ENCODE results near the gene LSM7. TPM values are rescaled to one million over a fixed set of nuclear protein-coding genes. Genes with fewer than 3 reads are reported as not detected.

Gene LSM7
- total RNA-seq, 6 donors from 2014 or later, result 58.6 to 127 (median 89.8) TPM

DNA sequence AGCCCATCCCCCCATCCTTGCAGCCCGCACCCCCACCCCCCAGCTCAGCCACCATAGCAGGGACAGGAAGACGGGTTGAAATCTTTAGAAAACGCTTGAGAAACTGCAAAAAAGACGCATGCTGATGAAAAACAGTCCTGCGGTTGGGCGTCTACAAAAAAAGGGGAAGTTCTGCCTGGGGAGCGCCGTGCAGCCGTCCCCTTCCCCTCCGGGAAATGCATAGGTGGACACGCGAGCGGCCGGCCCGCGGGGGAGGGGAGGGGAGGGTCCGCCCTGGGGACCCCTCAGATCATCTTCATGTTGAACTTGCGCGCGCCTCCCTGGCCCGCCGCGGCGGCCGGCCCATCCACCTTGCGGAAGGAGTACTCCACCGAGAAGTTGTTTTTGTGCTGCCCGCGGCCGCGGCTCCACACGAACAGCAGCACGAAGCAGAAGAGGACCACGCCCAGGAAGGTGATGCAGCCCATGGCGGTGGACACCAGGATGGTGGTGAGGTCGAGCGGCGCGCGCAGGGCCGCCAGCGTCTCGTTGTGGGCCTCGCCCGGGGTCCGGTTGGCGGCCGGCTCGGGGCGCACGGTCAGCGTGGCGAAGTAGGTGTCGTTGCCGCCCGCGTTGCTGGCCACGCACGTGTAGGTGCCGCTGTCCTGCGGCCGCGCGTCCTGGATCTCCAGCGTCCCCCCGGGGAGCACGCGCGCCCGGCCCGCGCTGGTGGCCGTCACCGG, 38.5 kb downstream of the LSM7 start:
- Histone ChIP-seq H3K27ac (peak overlapping the region; percentile 86 to 87 (median 87)), H3K4me3 (peak overlapping the region in 3 of 4 donors; percentile 47 to 59 (median 51)), H3K4me1 (peaks cover 23 to 42% (median 39%) of the 10 kb centered on the region in 4 donors), H3K9me3 (no peaks in the 10 kb centered on the region), H3K27me3 (peaks cover 0 to 30% (median 22%) of the 10 kb centered on the region in 4 donors), H3K36me3 (no peaks in the 10 kb centered on the region)
- DNase-seq, result peak; percentile 70 to 92
- 1% methylated on average over 22 to 35 of the region's 74 CpGs for WGBS, 2 donors
- TF ChIP-seq EP300 (IDR thresholded peaks at IDR 0.05) (no peak), POLR2A (IDR thresholded peaks at IDR 0.05) (peak in 2 of 4 donors; percentile 26 to 34), POLR2AphosphoS5 (IDR thresholded peaks at IDR 0.05) (peak in 1 of 2 donors; percentile 6)
- ATAC-seq (ENCODE audit: low FRiP score in 2 of 2), result peak; percentile 50 to 60

DNA sequence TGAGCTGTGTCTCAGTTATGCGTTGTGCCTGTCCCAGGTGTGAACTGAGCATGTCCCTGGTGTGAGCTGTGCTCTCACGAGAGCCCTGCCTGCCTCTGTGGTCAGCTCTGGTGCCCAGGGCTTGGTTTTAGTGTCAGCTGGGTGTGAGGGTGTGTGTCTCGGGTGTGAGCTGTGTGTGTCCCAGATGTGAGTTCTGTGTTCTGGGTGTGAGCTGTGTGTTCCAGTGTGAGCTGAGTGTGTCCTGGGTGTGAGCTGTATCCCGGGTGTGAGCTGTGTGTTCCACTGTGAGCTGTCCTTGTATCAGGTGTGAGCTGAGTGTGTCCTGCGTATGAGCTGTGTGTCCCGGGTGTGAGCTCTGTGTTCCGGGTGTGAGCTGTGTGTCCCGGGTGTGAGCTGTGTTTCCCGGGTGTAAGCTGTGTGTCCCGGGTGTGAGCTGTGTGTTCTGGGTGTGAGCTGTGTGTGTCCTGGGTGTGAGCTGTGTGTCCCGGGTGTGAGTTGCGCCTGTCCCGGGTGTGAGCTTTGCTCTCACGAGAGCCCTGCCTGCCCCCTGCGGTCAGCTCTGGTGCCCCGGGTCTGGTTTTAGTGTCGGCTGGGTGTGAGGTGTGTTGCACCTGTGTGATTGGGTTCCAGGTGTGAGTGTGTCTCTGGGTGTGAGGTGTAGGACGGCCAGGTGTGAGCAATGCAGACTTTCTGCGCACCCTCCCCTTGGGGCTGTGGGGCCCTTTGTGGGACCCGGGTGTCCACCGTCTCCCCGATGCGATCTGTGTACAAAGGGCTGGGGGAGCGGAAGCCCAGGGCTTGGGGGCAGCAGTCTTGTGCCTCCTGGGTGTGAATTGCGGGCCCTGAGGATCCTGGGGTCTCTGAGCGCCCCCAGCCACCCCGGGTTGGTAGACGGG, 39.3 kb downstream of the LSM7 start:
- H3K27me3 ChIP-seq, result peaks cover 0 to 30% (median 22%) of the 10 kb centered on the region in 4 donors
- ATAC-seq (ENCODE audit: low FRiP score in 2 of 2), result peak in 1 of 2 donors; percentile 27
- DNase-seq, result no peak
- H3K9me3 ChIP-seq, result no peaks in the 10 kb centered on the region
- 33 to 54% methylated on average over 9 to 28 of the region's 28 CpGs for WGBS, 2 donors
- H3K36me3 ChIP-seq, result no peaks in the 10 kb centered on the region
- peak overlapping the region in 3 of 4 donors; percentile 47 to 59 (median 51) for H3K4me3 ChIP-seq
- TF ChIP-seq, protein P1, sequence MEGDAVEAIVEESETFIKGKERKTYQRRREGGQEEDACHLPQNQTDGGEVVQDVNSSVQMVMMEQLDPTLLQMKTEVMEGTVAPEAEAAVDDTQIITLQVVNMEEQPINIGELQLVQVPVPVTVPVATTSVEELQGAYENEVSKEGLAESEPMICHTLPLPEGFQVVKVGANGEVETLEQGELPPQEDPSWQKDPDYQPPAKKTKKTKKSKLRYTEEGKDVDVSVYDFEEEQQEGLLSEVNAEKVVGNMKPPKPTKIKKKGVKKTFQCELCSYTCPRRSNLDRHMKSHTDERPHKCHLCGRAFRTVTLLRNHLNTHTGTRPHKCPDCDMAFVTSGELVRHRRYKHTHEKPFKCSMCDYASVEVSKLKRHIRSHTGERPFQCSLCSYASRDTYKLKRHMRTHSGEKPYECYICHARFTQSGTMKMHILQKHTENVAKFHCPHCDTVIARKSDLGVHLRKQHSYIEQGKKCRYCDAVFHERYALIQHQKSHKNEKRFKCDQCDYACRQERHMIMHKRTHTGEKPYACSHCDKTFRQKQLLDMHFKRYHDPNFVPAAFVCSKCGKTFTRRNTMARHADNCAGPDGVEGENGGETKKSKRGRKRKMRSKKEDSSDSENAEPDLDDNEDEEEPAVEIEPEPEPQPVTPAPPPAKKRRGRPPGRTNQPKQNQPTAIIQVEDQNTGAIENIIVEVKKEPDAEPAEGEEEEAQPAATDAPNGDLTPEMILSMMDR (IDR thresholded peaks at IDR 0.05), result no peak
- TF ChIP-seq EP300 (IDR thresholded peaks at IDR 0.05) (no peak), POLR2AphosphoS5 (IDR thresholded peaks at IDR 0.05) (no peak), POLR2A (IDR thresholded peaks at IDR 0.05) (no peak)
- H3K27ac ChIP-seq, result peak overlapping the region; percentile 86 to 87 (median 87)
- peaks cover 22 to 34% (median 32%) of the 10 kb centered on the region in 4 donors for H3K4me1 ChIP-seq

- Histone ChIP-seq H3K4me3 (no peak overlapping the region), H3K27me3 (peaks cover 0 to 30% (median 22%) of the 10 kb centered on the region in 4 donors), H3K27ac (peak overlapping the region; percentile 86 to 87 (median 87)), H3K9me3 (no peaks in the 10 kb centered on the region), H3K36me3 (no peaks in the 10 kb centered on the region), H3K4me1 (peaks cover 22 to 33% (median 31%) of the 10 kb centered on the region in 4 donors)
- no peak for ATAC-seq (ENCODE audit: low FRiP score in 2 of 2)
- WGBS, 2 donors, result 89% methylated on average over 14 to 15 of the region's 17 CpGs
- DNase-seq, result no peak
- TF ChIP-seq POLR2A (IDR thresholded peaks at IDR 0.05), result no peak
Observed at GRCh38 chr19:2288338-2288817, 40.0 kb downstream of the LSM7 start.

GRCh38 chr19:2287585-2288337, 40.6 kb downstream of the LSM7 start:
- no peak for TF ChIP-seq EP300 (IDR thresholded peaks at IDR 0.05)
- TF ChIP-seq POLR2A (IDR thresholded peaks at IDR 0.05), result no peak
- no peak for TF ChIP-seq POLR2AphosphoS5 (IDR thresholded peaks at IDR 0.05)
- TF ChIP-seq, protein P1 (IDR thresholded peaks at IDR 0.05), result no peak
- H3K27me3 ChIP-seq, result peaks cover 0 to 30% (median 22%) of the 10 kb centered on the region in 4 donors
- 67 to 69% methylated on average over 6 to 13 of the region's 13 CpGs for WGBS, 2 donors
- DNase-seq (no peak), ATAC-seq (ENCODE audit: low FRiP score in 2 of 2) (no peak)
- H3K9me3 ChIP-seq, result no peaks in the 10 kb centered on the region
- no peaks in the 10 kb centered on the region for H3K36me3 ChIP-seq
- H3K4me1 ChIP-seq, result peaks cover 22 to 36% (median 33%) of the 10 kb centered on the region in 4 donors
- H3K27ac ChIP-seq, result peak overlapping the region; percentile 86 to 87 (median 87)
- no peak overlapping the region for H3K4me3 ChIP-seq

GRCh38 chr19:2286402-2287140, 41.8 kb downstream of the LSM7 start:
- Histone ChIP-seq H3K4me3 (no peak overlapping the region), H3K9me3 (no peaks in the 10 kb centered on the region), H3K27ac (no peak overlapping the region), H3K27me3 (peaks cover 0 to 26% (median 19%) of the 10 kb centered on the region in 4 donors), H3K36me3 (no peaks in the 10 kb centered on the region), H3K4me1 (peaks cover 27 to 43% (median 42%) of the 10 kb centered on the region in 4 donors)
- DNase-seq (no peak), ATAC-seq (ENCODE audit: low FRiP score in 2 of 2) (no peak)
- WGBS, 2 donors, result 87% methylated on average over 11 to 20 of the region's 20 CpGs
- TF ChIP-seq, protein P1 (IDR thresholded peaks at IDR 0.05), result no peak
- no peak for TF ChIP-seq EP300 (IDR thresholded peaks at IDR 0.05)
- no peak for TF ChIP-seq POLR2AphosphoS5 (IDR thresholded peaks at IDR 0.05)
- TF ChIP-seq POLR2A (IDR thresholded peaks at IDR 0.05), result no peak
